Stimulated activated CD8-positive, alpha-beta memory T cell treated with anti-CD3 and anti-CD28 coated beads, Interleukin-4, amount 100 ng/mL, for 48 hours (primary cell): Measurements from ENCODE around the gene KANK2.
A peak's percentile ranks its signal among the peaks of the same experiment; 100 is the strongest.
"Not testable (repeated sequence)": the region's sequence is repeated elsewhere in the genome, so short reads cannot be mapped to it uniquely, and the experiment has no call there.

Source experiments
- DNase-seq: peaks from one replicate; pipeline ENCODE4 v3.0.0-alpha.2; 2020

Gene KANK2

DNA sequence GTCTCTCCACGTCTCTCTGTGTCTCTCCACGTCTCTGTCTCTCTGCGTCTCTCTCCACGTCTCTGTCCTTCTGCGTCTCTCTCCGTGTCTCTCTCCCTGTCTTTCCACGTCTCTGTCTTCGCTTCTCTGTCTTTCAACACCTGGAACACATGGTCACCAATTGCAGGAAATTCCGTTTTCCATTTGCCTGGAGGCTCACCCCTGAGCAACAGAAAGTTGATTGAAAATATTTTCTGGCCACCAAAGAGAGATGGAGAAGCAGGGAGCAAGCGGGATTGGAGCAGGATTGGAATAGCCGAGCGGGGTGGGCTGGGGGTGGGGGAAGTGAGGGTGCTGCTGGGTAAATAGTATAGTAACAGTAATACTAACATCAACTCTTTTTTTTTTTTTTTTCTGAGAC is 1.7 kb downstream of the KANK2 start:
- no peak for DNase-seq

DNA sequence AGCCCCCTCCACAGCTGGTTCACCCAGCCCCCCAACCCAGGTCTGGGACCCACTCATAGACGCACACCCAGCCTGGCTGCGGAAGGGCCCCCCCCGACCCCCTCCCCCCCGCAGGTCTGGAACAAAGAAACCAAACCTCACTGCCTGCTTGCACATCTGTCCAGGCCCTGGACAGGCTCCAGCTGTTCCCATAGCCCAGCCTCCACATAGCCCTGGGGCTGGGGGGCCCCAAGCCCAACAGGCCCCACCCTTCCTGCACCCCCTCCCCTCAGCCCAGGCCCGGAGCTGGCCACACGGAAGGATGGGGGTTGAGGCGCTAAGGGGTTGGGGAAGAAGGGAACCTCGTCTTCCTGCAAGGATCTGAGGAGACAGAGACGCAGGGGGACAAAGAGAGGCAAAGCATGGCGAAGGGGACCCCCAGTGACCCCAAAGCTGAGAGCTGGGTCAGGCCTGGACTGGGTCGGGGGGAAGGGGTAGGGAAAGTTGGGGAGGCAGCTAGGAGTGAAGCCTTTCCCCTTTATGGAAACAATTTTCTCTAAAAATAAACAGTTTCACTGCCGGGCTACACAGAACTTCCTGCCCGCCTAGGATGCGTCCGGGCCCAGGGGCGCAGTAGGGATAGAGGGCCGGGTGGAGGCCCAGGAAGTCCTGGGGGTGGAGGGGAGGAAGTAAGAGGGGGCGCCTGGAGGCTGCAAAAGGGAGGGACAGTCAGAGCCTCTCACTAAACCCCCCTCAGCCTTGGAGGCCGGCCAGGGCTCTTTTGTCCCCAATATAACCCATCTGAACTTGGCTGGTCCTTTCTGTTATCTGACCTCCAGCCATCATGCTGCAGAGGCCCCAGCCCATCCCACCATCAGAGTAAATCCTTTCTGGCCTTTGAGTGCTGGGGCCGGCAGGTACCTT is 2.4 kb downstream of the KANK2 start:
- DNase-seq: no peak

DNA sequence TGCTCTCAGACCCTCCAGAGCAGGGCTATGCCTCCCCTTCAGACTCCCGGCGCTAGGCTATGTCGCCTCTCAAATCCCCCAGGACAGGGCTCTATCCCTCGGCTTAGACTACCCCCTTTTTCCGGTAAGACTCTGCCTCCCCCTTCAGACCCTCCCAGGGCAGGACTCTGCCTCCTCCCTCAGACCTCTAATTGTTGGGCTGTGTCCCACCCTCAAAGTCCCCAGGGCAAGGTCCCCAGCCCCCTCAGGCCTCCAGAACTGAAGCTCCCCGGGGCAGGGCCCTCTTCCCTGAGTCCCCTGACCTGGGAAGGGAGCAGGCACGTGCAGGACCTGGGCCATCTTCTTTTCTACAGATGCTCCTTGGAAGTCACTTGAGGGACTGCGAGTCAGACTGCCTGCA is 3.2 kb downstream of the KANK2 start:
- no peak for DNase-seq

- DNase-seq: no peak
Measured at GRCh38 chr19:11192957-11193939, 4.1 kb downstream of the KANK2 start.

DNA sequence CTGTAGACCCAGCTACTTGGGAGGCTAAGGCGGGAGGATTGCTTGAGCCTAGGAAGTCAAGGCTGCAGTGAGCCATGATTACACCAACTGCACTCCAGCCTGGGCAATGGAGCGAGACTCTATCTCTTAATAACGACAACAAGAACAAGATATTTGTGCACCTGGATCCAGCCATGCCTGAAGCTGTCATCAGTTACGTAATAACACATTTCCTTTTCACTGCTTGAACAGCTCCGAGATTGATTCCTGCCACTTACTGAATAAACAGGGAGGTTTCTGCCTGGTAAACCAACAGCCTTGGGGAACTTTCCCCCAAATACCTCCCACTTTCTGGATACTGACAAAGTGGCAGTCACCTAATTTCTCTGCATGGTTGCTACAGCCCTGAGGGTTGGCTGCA is 5.4 kb downstream of the KANK2 start:
- DNase-seq: no peak

DNA sequence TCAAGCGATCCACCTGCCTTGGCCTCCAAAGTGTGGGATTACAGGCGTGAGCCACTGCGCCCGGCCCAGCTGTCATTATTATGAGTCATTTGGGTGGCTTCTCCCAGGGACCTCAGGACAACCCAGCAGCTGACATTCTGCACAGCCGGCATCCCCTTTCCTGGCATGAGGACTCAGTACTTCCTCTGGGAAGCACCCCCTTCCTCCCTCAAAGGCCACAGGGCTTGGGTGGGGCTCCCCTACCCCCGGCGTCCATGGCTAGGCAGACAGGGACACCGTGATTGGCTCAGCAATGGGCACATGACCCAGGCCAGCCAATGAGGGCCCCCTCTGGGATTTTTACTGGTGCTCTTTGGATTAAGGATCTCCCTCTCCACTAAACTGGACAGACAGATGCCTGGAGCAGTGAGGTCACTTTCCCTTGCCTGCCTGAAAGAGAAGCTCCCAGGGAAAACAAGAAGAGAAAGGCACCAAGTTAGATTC is 6.0 kb downstream of the KANK2 start:
- DNase-seq: peak; percentile 32

DNA sequence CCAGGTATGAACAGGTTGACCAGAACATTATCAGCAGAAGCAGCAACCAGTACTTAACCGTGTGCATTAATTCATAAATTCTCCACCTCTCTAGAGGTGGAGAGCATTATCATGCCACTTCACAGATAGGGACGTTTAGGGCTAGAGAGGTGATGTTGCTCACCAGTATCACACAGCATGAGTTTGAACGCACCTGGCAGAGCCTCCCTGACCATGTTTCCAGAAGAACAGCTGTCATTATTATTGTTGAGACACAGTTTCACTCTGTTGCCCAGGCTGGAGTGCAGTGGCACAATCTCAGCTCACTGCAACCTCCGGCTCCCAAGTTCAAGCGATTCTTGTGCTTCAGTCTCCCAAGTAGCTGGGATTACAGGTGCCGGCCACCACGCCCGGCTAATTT is 6.8 kb downstream of the KANK2 start:
- DNase-seq: no peak

DNA sequence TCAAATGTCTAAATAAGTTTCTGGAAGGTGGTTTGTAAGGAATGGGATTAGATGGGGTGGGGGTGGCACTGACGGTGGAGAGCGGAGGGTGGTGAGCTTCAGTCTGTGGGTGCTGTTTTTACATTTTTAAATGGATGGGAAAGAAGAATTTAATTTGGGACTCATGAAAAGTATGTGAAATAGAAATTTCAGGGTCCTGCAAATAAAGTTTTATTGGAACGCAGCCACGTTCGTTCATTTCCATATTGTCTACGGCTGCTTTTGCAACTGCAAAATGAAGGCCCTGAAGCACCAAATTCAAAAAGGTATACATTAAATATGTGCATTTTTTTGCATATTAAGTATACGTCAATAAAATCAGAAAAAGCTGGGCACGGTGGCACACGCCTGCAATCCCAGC is 9.9 kb downstream of the KANK2 start:
- no peak for DNase-seq

GRCh38 chr19:11182994-11183393 is 14.4 kb downstream of the KANK2 start:
- no peak for DNase-seq

- no peak for DNase-seq
Measured at GRCh38 chr19:11181488-11181887, 15.9 kb downstream of the KANK2 start.

DNA sequence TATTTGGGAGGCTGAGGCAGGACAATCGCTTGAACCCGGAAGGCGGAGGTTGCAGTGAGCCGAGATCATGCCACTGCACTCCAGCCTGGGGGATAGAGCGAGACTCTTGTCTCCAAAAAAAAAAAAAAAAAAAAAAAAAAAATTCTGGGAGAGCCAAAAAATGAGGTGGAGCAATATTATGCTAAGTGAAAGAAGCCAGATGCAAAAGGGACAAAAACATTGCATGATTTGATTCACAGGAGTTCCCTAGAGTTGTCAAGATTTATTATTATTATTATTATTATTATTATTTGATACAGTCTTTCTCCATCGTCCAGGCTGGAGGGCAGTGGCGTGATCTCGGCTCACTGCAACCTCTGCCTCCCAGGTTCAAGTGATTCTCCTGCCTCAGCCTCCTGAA is 16.4 kb downstream of the KANK2 start:
- DNase-seq: not testable (repeated sequence)

DNA sequence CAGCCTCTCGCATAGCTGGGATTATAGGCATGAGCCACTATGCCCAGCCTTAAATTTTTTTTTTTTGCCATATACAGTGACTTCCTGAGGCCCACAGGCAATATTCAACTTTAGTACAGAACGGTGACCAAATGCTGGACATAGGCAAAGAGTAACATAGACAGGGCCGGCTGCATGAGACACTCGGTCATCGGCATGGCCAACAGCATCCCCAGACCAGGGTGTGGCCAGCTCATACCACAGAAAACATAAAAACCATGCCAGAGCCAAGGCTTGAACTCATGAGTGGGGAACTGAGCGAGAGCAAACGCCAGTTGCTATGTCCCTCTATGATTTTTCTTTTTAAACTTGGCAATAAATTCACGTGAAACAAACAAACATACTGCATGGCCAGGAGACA is 17.0 kb downstream of the KANK2 start:
- no peak for DNase-seq

DNA sequence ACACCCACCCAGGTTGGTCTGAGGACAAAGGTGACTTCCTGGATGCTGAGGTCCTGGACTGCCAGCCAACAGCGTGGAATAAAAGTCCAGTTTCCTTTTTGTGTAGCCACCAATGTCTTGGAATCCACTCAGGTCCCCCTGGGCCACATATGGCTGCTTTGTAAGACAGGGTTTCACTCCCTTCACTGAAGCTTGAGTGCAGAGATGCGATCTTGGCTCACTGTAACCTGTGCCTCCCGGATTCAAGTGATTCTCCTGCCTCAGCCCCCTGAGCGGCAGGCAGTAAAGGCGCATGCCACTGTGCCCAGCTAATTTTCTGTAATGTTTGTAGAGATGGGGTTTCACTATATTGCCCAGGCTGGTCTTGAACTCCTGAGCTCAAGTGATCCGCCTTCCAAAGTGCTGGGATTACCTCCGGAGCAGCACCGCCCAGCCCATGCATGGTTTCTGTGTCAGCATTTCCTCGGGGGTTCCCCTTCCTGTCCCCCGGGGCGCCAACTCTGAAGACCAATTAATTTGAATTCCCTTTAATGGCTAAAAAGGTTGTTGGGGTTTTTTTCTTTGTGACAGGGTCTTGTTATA is 17.5 kb downstream of the KANK2 start:
- DNase-seq: peak; percentile 34

DNA sequence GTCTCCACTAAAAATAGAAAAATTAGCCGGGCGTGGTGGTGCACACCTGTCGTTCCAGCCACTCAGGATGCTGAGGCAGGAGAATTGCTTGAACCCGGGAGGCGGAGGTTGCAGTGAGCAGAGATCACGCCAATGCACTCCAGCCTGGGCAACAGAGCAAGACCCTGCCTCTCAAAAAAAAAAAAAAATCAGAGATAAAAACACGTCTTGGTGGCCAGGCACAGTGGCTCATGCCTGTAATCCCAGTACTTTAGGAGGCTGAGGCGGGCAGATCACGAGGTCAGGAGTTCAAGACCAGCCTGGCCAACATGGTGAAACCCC is 18.2 kb downstream of the KANK2 start:
- DNase-seq: not testable (repeated sequence)

- no peak for DNase-seq
Measured at GRCh38 chr19:11177592-11177991, 19.8 kb downstream of the KANK2 start.

- no peak for DNase-seq
Measured at GRCh38 chr19:11176466-11177193, 20.7 kb downstream of the KANK2 start.

DNA sequence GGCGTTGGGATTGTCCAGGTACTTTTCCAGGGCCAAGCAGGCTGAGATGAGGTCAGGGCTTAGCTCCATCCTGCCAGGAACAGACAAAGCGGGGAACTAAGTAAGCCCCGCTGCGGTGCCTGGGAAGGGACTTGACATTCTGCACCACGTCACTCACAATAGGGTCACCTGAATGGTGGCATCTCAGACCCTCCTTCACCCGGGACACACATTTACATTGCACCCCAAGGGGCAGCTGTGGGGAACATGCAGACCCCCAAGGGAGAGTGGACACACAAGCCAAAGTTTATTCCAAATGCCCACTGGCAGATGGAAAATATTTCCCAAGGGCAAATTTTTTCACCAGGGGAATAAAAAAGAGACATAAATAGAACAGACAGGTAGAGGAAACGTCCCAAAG is 21.4 kb downstream of the KANK2 start:
- no peak for DNase-seq

- no peak for DNase-seq
Measured at GRCh38 chr19:11174336-11174735, 23.0 kb downstream of the KANK2 start.

GRCh38 chr19:11173516-11174155 is 23.7 kb downstream of the KANK2 start:
- no peak for DNase-seq

GRCh38 chr19:11172576-11172975 is 24.8 kb downstream of the KANK2 start:
- no peak for DNase-seq

DNA sequence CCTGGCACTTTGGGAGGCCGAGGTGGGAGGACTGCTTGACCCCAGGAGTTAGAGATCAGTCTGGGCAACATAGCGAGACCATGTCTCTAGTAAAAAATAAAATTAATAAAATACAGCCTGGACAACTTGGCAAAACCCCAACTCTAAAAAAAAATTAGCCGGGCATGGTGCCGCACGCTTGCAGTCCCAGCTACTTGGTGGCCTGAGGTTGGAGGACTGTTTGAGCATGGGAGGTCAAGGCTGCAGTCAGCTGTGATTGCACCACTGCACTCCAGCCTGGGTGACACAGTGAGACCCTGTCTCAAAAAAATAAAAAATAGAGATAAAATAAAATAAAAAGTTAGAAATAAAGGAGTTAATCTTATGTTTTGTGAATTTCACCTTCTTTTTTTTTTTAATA is 26.2 kb downstream of the KANK2 start:
- no peak for DNase-seq
